Spleen (tissue), 11 donors: ENCODE data around the gene KLF13. TPM values are rescaled to one million over a fixed set of nuclear protein-coding genes. Genes with fewer than 3 reads are reported as not detected.

Experiments used
- DNase-seq: peaks from one replicate; pipeline ENCODE4 v3.0.0-alpha.2; 2020
- H3K27ac ChIP-seq, 8 donors: fragments of 200-600 bp; sonication (generic) in 7 of 8; 1 replicate in 4 of 8; 2 replicates in 4 of 8; pipeline versions ENCODE4 v1.5.0 to v1.8.0; 2016 to 2021; ENCODE audit warnings: inconsistent platforms in 4 of 8, mild to moderate bottlenecking in 4 of 8, moderate library complexity in 1 of 8
- H3K27me3 ChIP-seq, 7 donors: fragments of 200-600 bp; sonication (generic) in 6 of 7; replicated peaks in 1 of 7; 1 replicate in 4 of 7; 2 replicates in 3 of 7; pipeline versions ENCODE4 v1.5.0 to v1.8.0; 2016 to 2021; ENCODE audit warnings: inconsistent platforms in 3 of 7, mild to moderate bottlenecking in 1 of 7
- H3K36me3 ChIP-seq, 6 donors: fragments of 200-600 bp; sonication (generic) in 5 of 6; 1 replicate in 4 of 6; 2 replicates in 2 of 6; pipeline versions ENCODE4 v1.5.0 to v1.8.0; 2016 to 2021; ENCODE audit warnings: inconsistent platforms in 2 of 6
- H3K4me1 ChIP-seq, 6 donors: fragments of 200-600 bp; sonication (generic) in 5 of 6; 1 replicate in 3 of 6; 2 replicates in 3 of 6; pipeline versions ENCODE4 v1.5.0 to v1.8.0; 2016 to 2021; ENCODE audit warnings: inconsistent platforms in 3 of 6
- H3K4me3 ChIP-seq, 8 donors: fragments of 200-600 bp; sonication (generic) in 7 of 8; 1 replicate in 4 of 8; 2 replicates in 4 of 8; pipeline versions ENCODE4 v1.5.0 to v1.8.0; 2016 to 2021; ENCODE audit warnings: inconsistent platforms in 4 of 8, mild to moderate bottlenecking in 4 of 8, moderate library complexity in 2 of 8
- H3K9me3 ChIP-seq, 8 donors: fragments of 200-600 bp; sonication (generic) in 7 of 8; 1 replicate in 4 of 8; 2 replicates in 4 of 8; pipeline versions ENCODE4 v1.5.0 to v1.8.0; 2016 to 2021; ENCODE audit warnings: inconsistent platforms in 4 of 8
- POLR2A ChIP-seq, 3 donors: fragments of 450-650 bp; IDR thresholded peaks; one replicate each; pipeline ENCODE4 v1.5.1; 2017; ENCODE audit warnings: antibody characterized with exemption in 3 of 3, mild to moderate bottlenecking in 1 of 3
- POLR2AphosphoS5 ChIP-seq, 3 donors: sonication (generic); formaldehyde crosslinking; IDR thresholded peaks; one replicate each; pipeline ENCODE4 v1.5.1; 2017; ENCODE audit warnings: antibody characterized with exemption in 3 of 3
- WGBS, 5 donors: extraction: QIAGEN DNeasy Blood & Tissue Kit in 3 of 5; methylation state at CpG; one replicate each; pipeline versions ENCODE4 v1.1.5 to v1.1.7; 2013 to 2018; 5-methylcytosine and 5-hydroxymethylcytosine counted together
- intact Hi-C: fragments of 100-400 bp; cut with DNase I; formaldehyde crosslinking; loops from one replicate; pipeline ENCODE4 v1.15.0; 2023; ENCODE audit warnings: low total_unique reads
- polyA plus RNA-seq, 3 donors: library from polyadenylated mRNA; stranded (reverse); fragments of 200-250 nt; gene quantifications; one replicate each; pipeline ENCODE4 v1.2.1, GENCODE V29; 2013
- total RNA-seq, 7 donors: library from RNA; depleted of rRNA in 3 of 7; stranded (reverse); fragments of >200 nt in 3 of 7; fragmentation: NEBNext Ultra II Directional in 4 of 7; extraction: Animal tissue kit (Norgen Biotek cat#: 25700) in 4 of 7; gene quantifications; one replicate each; pipeline versions ENCODE4 v1.1.0 to v1.2.1, GENCODE V29; 2016 to 2021
- TF ChIP-seq, protein P1 (sequence below), 11 experiments: fragments of 200-600 bp in 7 of 11; fragments of 450-650 bp in 4 of 11; sonication (generic) in 4 of 11; IDR thresholded peaks in 8 of 11; conservative IDR thresholded peaks in 3 of 11; 1 replicate in 7 of 11; 2 replicates in 4 of 11; pipeline versions ENCODE4 v1.4.0 to v1.8.0; 2016 to 2021; ENCODE audit warnings: antibody characterized with exemption in 11 of 11, inconsistent platforms in 4 of 11, mild to moderate bottlenecking in 1 of 11
- donor health status: healthy with polysubstance abuse.
- donor health status: DM: no; HTN: no; CAD: no; lungs with moderate emphysema.
- donor health status: DM: no; HTN: no; CAD: no.
- donor health status: Bipolar disorder and iron deficiency.
- donor health status: healthy.
- donor health status: DM: no; HTN: no; CAD: no.
- donor health status: DM: yes; HTN: yes; CAD: no.

Gene KLF13
- total and polyA plus RNA-seq, 10 donors = 21.8 to 111 (median 81.4) TPM

GRCh38 chr15:31419820-31420219, 93.2 kb downstream of the KLF13 start:
- intact Hi-C loops = no loop called here
- WGBS, 5 donors = 98 to 100% (median 99%) methylated on average over 3 of the region's 3 CpGs

DNA sequence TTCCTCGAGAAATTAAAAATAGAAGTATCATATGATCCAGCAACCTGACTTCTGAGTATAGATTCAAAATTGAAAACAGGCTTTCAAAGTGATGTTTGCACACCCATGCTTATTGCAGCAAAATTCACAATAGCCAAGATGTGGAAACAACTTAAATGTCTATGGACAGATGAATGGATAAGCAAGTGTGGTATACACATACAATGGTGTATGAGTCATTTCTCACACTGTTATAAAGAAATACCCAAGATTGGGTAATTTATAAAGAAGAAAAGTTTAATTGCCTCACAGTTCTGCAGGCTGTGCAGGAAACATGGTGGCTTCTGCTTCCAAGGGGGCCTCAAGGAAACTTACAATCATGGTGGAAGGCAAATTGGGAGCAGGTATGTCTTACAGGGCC, 100.8 kb downstream of the KLF13 start:
- no peak overlapping the region for H3K27ac ChIP-seq
- H3K4me3 ChIP-seq = no peak overlapping the region
- H3K9me3 ChIP-seq = peaks cover 0 to 13% (median 6%) of the 10 kb centered on the region in 8 donors
- DNase-seq = no peak
- WGBS, 5 donors = 94 to 100% (median 98%) methylated on average over 1 of the region's 1 CpG
- TF ChIP-seq, protein P1, sequence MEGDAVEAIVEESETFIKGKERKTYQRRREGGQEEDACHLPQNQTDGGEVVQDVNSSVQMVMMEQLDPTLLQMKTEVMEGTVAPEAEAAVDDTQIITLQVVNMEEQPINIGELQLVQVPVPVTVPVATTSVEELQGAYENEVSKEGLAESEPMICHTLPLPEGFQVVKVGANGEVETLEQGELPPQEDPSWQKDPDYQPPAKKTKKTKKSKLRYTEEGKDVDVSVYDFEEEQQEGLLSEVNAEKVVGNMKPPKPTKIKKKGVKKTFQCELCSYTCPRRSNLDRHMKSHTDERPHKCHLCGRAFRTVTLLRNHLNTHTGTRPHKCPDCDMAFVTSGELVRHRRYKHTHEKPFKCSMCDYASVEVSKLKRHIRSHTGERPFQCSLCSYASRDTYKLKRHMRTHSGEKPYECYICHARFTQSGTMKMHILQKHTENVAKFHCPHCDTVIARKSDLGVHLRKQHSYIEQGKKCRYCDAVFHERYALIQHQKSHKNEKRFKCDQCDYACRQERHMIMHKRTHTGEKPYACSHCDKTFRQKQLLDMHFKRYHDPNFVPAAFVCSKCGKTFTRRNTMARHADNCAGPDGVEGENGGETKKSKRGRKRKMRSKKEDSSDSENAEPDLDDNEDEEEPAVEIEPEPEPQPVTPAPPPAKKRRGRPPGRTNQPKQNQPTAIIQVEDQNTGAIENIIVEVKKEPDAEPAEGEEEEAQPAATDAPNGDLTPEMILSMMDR (IDR thresholded peaks at IDR 0.05 in 8 of 11, conservative IDR thresholded peaks at IDR 0.05 in 3 of 11) = no peak
- no peak for TF ChIP-seq POLR2A (IDR thresholded peaks at IDR 0.05)
- TF ChIP-seq POLR2AphosphoS5 (IDR thresholded peaks at IDR 0.05) = no peak
- H3K36me3 ChIP-seq = no peaks in the 10 kb centered on the region
- no peaks in the 10 kb centered on the region for H3K27me3 ChIP-seq
- intact Hi-C loops = no loop called here
- H3K4me1 ChIP-seq = peaks cover 0 to 11% (median 2%) of the 10 kb centered on the region in 6 donors

More at GRCh38 chr15:31419820-31420219, 93.2 kb downstream of the KLF13 start:
- Histone ChIP-seq H3K36me3 (no peaks in the 10 kb centered on the region), H3K4me1 (no peaks in the 10 kb centered on the region), H3K27me3 (no peaks in the 10 kb centered on the region), H3K27ac (no peak overlapping the region), H3K9me3 (peaks cover 0 to 37% (median 29%) of the 10 kb centered on the region in 8 donors), H3K4me3 (no peak overlapping the region)
- no peak for DNase-seq
- no peak for TF ChIP-seq POLR2A (IDR thresholded peaks at IDR 0.05)
- TF ChIP-seq, protein P1 (IDR thresholded peaks at IDR 0.05 in 8 of 11, conservative IDR thresholded peaks at IDR 0.05 in 3 of 11) = no peak
- no peak for TF ChIP-seq POLR2AphosphoS5 (IDR thresholded peaks at IDR 0.05)

Other genes starting within 250 kb of the KLF13 start
- not detected for gene TRPM1, start 225.1 kb upstream of the KLF13 start, total RNA-seq
- gene TRPM1, start 225.1 kb upstream of the KLF13 start, polyA plus RNA-seq = under 1 TPM in 2 of 3 donors, not detected in 1; 0.06 to 0.42 TPM